Measurements from ENCODE around the gene OSBP. TPM values are rescaled to one million over a fixed set of nuclear protein-coding genes. Genes with fewer than 3 reads are reported as not detected.
"Not testable (repeated sequence)": the region's sequence is repeated elsewhere in the genome, so short reads cannot be mapped to it uniquely, and the experiment has no call there.

Gene OSBP
- total RNA-seq, 4 donors from 2014 or later = 32.5 to 40.0 (median 33.3) TPM

GRCh38 chr11:59550842-59551658 lies 64.5 kb downstream of the OSBP start:
- no peaks in the 10 kb centered on the region for H3K27me3 ChIP-seq
- no peaks in the 10 kb centered on the region for H3K36me3 ChIP-seq
- peak; percentile 94 for DNase-seq (ENCODE audit: extremely low spot score)
- peak overlapping the region; percentile 57 to 66 (median 60) for H3K4me3 ChIP-seq
- under 1% methylated on average over 34 of the region's 34 CpGs for WGBS
- H3K27ac ChIP-seq (replicated peaks in 1 of 4) = peak overlapping the region; percentile 74 to 89 (median 87)
- no peaks in the 10 kb centered on the region for H3K9me3 ChIP-seq
- H3K4me1 ChIP-seq = peaks cover 5 to 31% (median 25%) of the 10 kb centered on the region in 4 donors
- intact Hi-C loops (cut with DNase I) = loop anchor here (5.0 kb wide), 1 partner anchor 116 kb away; the partner anchor contains the start of gene PATL1
- TF ChIP-seq EP300 (IDR thresholded peaks at IDR 0.05) (no peak), CTCF (IDR thresholded peaks at IDR 0.05) (no peak), POLR2A (IDR thresholded peaks at IDR 0.05; ENCODE audit: low read depth) (no peak), POLR2AphosphoS5 (IDR thresholded peaks at IDR 0.05) (peak in 1 of 2 donors; percentile 40)

DNA sequence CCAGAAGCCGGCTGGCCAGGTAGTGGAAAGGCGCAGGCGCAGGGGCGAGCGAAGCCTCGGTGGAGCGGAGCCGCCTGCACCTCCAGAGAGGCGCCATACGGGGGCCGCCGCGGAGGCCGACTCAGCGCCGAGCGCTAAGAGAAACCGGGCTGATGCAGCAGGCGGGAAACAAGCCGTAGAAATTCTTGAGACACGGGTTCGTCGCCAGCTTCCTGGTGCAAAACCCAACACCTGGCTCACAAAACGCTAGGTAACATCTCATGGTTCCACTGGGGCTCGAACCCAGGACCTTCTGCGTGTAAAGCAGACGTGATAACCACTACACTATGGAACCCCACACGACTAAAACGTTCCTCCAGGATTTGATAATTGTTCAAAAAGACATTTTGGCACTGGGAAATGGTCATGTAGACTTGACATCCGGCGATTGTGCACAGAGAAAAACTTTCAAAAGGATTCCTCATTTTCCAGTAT lies 65.2 kb downstream of the OSBP start:
- no peaks in the 10 kb centered on the region for H3K36me3 ChIP-seq
- H3K4me3 ChIP-seq = peak overlapping the region; percentile 57 to 66 (median 60)
- H3K27ac ChIP-seq (replicated peaks in 1 of 4) = peak overlapping the region; percentile 74 to 89 (median 87)
- H3K4me1 ChIP-seq = peaks cover 0 to 25% (median 19%) of the 10 kb centered on the region in 4 donors
- peak; percentile 94 for DNase-seq (ENCODE audit: extremely low spot score)
- intact Hi-C loops (cut with DNase I) = loop anchor here (5.0 kb wide), 1 partner anchor 117 kb away; the partner anchor contains the start of gene PATL1
- under 1% methylated on average over 30 of the region's 31 CpGs for WGBS
- no peaks in the 10 kb centered on the region for H3K9me3 ChIP-seq
- TF ChIP-seq POLR2AphosphoS5 (IDR thresholded peaks at IDR 0.05) = peak; percentile 24 to 33
- peak; percentile 13 to 61 (median 37) for TF ChIP-seq CTCF (IDR thresholded peaks at IDR 0.05)
- peak; percentile 19 for TF ChIP-seq POLR2A (IDR thresholded peaks at IDR 0.05; ENCODE audit: low read depth)
- no peak for TF ChIP-seq EP300 (IDR thresholded peaks at IDR 0.05)
- no peaks in the 10 kb centered on the region for H3K27me3 ChIP-seq

- WGBS = 98% methylated on average over 5 of the region's 5 CpGs
- intact Hi-C loops (cut with DNase I) = loop anchor here (5.0 kb wide), 1 partner anchor 129 kb away; no protein-coding TSS in a partner anchor
These were observed 67.3 kb downstream of the OSBP start for GRCh38 chr11:59548309-59548656.

GRCh38 chr11:59547605-59548308 lies 67.8 kb downstream of the OSBP start:
- not testable (repeated sequence) for H3K36me3 ChIP-seq; H3K27me3 ChIP-seq; H3K9me3 ChIP-seq; DNase-seq (ENCODE audit: extremely low spot score); H3K4me3 ChIP-seq; H3K27ac ChIP-seq (replicated peaks in 1 of 4)
- intact Hi-C loops (cut with DNase I) = loop anchor here (5.0 kb wide), 1 partner anchor 130 kb away; no protein-coding TSS in a partner anchor
- WGBS = 90% methylated on average over 5 of the region's 5 CpGs
- H3K4me1 ChIP-seq = peaks cover 0 to 25% (median 19%) of the 10 kb centered on the region in 4 donors

More at GRCh38 chr11:59548309-59548656, 67.3 kb downstream of the OSBP start:
- peaks cover 0 to 25% (median 19%) of the 10 kb centered on the region in 4 donors for H3K4me1 ChIP-seq
- H3K4me3 ChIP-seq = no peak overlapping the region
- H3K9me3 ChIP-seq = no peaks in the 10 kb centered on the region
- H3K36me3 ChIP-seq = no peaks in the 10 kb centered on the region
- no peaks in the 10 kb centered on the region for H3K27me3 ChIP-seq
- TF ChIP-seq CTCF (IDR thresholded peaks at IDR 0.05) (no peak), EP300 (IDR thresholded peaks at IDR 0.05) (no peak), POLR2A (IDR thresholded peaks at IDR 0.05; ENCODE audit: low read depth) (no peak), POLR2AphosphoS5 (IDR thresholded peaks at IDR 0.05) (no peak)
- DNase-seq (ENCODE audit: extremely low spot score) = no peak
- no peak overlapping the region for H3K27ac ChIP-seq (replicated peaks in 1 of 4)
